B cell (primary cell): Measurements from ENCODE around the gene PEX6. TPM values are rescaled to one million over a fixed set of nuclear protein-coding genes. Genes with fewer than 3 reads are reported as not detected.
A peak's percentile ranks its signal among the peaks of the same experiment; 100 is the strongest.
"Not testable (repeated sequence)": the region's sequence is repeated elsewhere in the genome, so short reads cannot be mapped to it uniquely, and the experiment has no call there.

Experiments
- ATAC-seq: fragments of 200-7000 bp; cut with Tn5 transposase; one replicate; pipeline ENCODE4 v1.10.0; 2021; ENCODE audit warnings: low read depth, mild to moderate bottlenecking, moderate number of reproducible peaks, moderate library complexity
- CTCF ChIA-PET: fragments of 350-600 bp; sonication (Branson Sonifier 250); formaldehyde crosslinking; loops from one replicate; lab custom pipeline; 2021; ENCODE audit warnings: antibody characterized with exemption, inconsistent platforms; lab: Charles Lee
- POLR2A ChIA-PET: fragments of 350-600 bp; sonication (Branson Sonifier 250); formaldehyde crosslinking; loops from one replicate; lab custom pipeline; 2021; ENCODE audit warnings: antibody characterized with exemption; lab: Charles Lee
- DNase-seq: peaks from one replicate; pipeline ENCODE4 v3.0.0; 2013
- H2AFZ ChIP-seq: 2 replicates; pipeline ENCODE4 v1.6.1; 2012; ENCODE audit warnings: mild to moderate bottlenecking, low read depth, low read length; ENCODE audit not compliant: insufficient read depth, poor library complexity, severe bottlenecking
- H3K27ac ChIP-seq, 2 donors: 1 replicate in 1 of 2; 2 replicates in 1 of 2; pipeline ENCODE4 v1.5.1; 2012 to 2013; ENCODE audit warnings: low read length in 2 of 2, mild to moderate bottlenecking in 2 of 2, moderate library complexity in 1 of 2
- H3K27me3 ChIP-seq, 4 experiments: fragments of 200-600 bp in 1 of 4; sonication (generic) in 1 of 4; replicated peaks in 1 of 4; 1 replicate in 2 of 4; 2 replicates in 2 of 4; pipeline versions ENCODE4 v1.6.1 to v1.7.0; 2013 to 2016; ENCODE audit warnings: low read length in 3 of 4, mild to moderate bottlenecking in 2 of 4, mixed read lengths in 1 of 4, moderate library complexity in 1 of 4; ENCODE audit not compliant: insufficient read depth in 4 of 4, control insufficient read depth in 3 of 4; ENCODE audit errors: control extremely low read depth in 1 of 4
- H3K36me3 ChIP-seq, 2 experiments: replicated peaks in 1 of 2; 1 replicate in 1 of 2; 2 replicates in 1 of 2; pipeline versions ENCODE4 v1.6.1 to v1.7.1; 2013; ENCODE audit warnings: low read length in 1 of 2; ENCODE audit not compliant: insufficient read depth in 2 of 2, control insufficient read depth in 1 of 2; ENCODE audit errors: control extremely low read depth in 1 of 2, extremely low read depth in 1 of 2
- H3K4me1 ChIP-seq, 2 donors: fragments of 200-600 bp in 1 of 2; sonication (generic) in 1 of 2; 1 replicate in 1 of 2; 2 replicates in 1 of 2; pipeline versions ENCODE4 v1.5.1 to v1.6.1; 2013 to 2017; ENCODE audit warnings: low read length in 2 of 2; ENCODE audit not compliant: control insufficient read depth in 2 of 2, insufficient read depth in 2 of 2
- H3K4me2 ChIP-seq: replicated peaks from 2 replicates; pipeline ENCODE3; 2012; ENCODE audit warnings: mild to moderate bottlenecking, low read depth, low read length; ENCODE audit not compliant: poor library complexity, severe bottlenecking
- H3K4me3 ChIP-seq, 5 experiments: fragments of 200-600 bp in 1 of 5; sonication (generic) in 1 of 5; 1 replicate in 3 of 5; 2 replicates in 2 of 5; pipeline versions ENCODE4 v1.5.1 to v1.7.0; 2011 to 2016; ENCODE audit warnings: low read length in 4 of 5, mild to moderate bottlenecking in 4 of 5, low read depth in 2 of 5, control low read depth in 1 of 5, moderate library complexity in 1 of 5; ENCODE audit not compliant: insufficient read depth in 1 of 5; ENCODE audit errors: control extremely low read depth in 1 of 5, extremely low read depth in 1 of 5
- H3K79me2 ChIP-seq: fragments of 200-600 bp; sonication (generic); one replicate; pipeline ENCODE4 v1.6.0; 2016; ENCODE audit warnings: low read length; ENCODE audit not compliant: control insufficient read depth, insufficient read depth
- H3K9ac ChIP-seq: fragments of 200-600 bp; sonication (generic); 2 replicates; pipeline ENCODE4 v1.6.1; 2017; ENCODE audit warnings: mild to moderate bottlenecking, low read length, moderate library complexity
- H3K9me3 ChIP-seq, 3 donors: one replicate each; pipeline versions ENCODE4 v1.6.1 to v1.7.1; 2013; ENCODE audit warnings: low read length in 2 of 3; ENCODE audit not compliant: control insufficient read depth in 2 of 3, insufficient read depth in 1 of 3; ENCODE audit errors: control extremely low read depth in 1 of 3
- H4K20me1 ChIP-seq: 2 replicates; pipeline ENCODE4 v1.6.0; 2012; ENCODE audit warnings: mild to moderate bottlenecking, low read length; ENCODE audit not compliant: insufficient read depth, control insufficient read depth, poor library complexity, severe bottlenecking
- H3K27ac Mint-ChIP-seq: one replicate; pipeline ENCODE4 v1.8.0; 2021; ENCODE audit warnings: mixed read lengths
- H3K27me3 Mint-ChIP-seq: one replicate; pipeline ENCODE4 v1.8.0; 2021; ENCODE audit warnings: mixed read lengths
- H3K4me1 Mint-ChIP-seq: one replicate; pipeline ENCODE4 v1.8.0; 2021; ENCODE audit warnings: mixed read lengths
- H3K4me3 Mint-ChIP-seq: one replicate; pipeline ENCODE4 v1.8.0; 2021; ENCODE audit warnings: mixed read lengths
- H3K9me3 Mint-ChIP-seq: one replicate; pipeline ENCODE4 v1.8.0; 2022; ENCODE audit warnings: mixed read lengths; ENCODE audit not compliant: insufficient read depth
- CTCF ChIP-seq: fragments of 200-600 bp; IDR thresholded peaks from one replicate; pipeline ENCODE4 v1.8.0; 2022; ENCODE audit warnings: antibody characterized with exemption, mild to moderate bottlenecking
- EZH2 ChIP-seq: IDR thresholded peaks from 2 replicates; pipeline ENCODE4 v1.6.1; 2012; ENCODE audit warnings: borderline replicate concordance, low read depth, mild to moderate bottlenecking, moderate library complexity, low read length; ENCODE audit not compliant: insufficient read depth, poor library complexity, severe bottlenecking
- WGBS: methylation state at CpG from one replicate; pipeline ENCODE4 v1.1.5; 2013; ENCODE audit warnings: missing lambda C conversion rate; ENCODE audit not compliant: insufficient coverage; 5-methylcytosine and 5-hydroxymethylcytosine counted together
- intact Hi-C: fragments of 100-400 bp; cut with micrococcal nuclease; formaldehyde crosslinking; loops from one replicate; pipeline ENCODE4 v1.10.0; 2022
- polyA plus RNA-seq: library from polyadenylated mRNA; depleted of rRNA; stranded (reverse); fragments of >200 nt; gene quantifications from 2 replicates; pipeline ENCODE4 v1.2.3, GENCODE V29; 2012
- total RNA-seq, 2 donors: library from RNA; stranded (reverse); fragments of 120-200 nt in 1 of 2; gene quantifications; 1 replicate in 1 of 2; 2 replicates in 1 of 2; pipeline versions ENCODE4 v1.2.3 to v1.2.4, GENCODE V29; 2013 to 2022

PEX6 gene
- total and polyA plus RNA-seq, 2 donors (not counting 1 experiment from before 2014, with no cell fraction given) = 16.0 to 16.6 TPM

- intact Hi-C loops = no loop called here
Observed at GRCh38 chr6:42942444-42942843, 36.5 kb downstream of the PEX6 start.

GRCh38 chr6:42941356-42941755 is 37.6 kb downstream of the PEX6 start:
- H3K9ac ChIP-seq, DNase-seq, H3K4me2 ChIP-seq, ATAC-seq, H3K27me3 ChIP-seq, H3K4me1 Mint-ChIP-seq, intact Hi-C loops, CTCF ChIA-PET, H3K27ac Mint-ChIP-seq, H3K27ac ChIP-seq, H3K9me3 ChIP-seq, H3K4me3 ChIP-seq, H2AFZ ChIP-seq, H3K4me3 Mint-ChIP-seq, H3K27me3 Mint-ChIP-seq, POLR2A ChIA-PET, H3K4me1 ChIP-seq, H3K9me3 Mint-ChIP-seq: not testable (repeated sequence)
- WGBS = 83% methylated on average over 2 of the region's 5 CpGs
- Histone ChIP-seq H4K20me1 (peaks cover 42% of the 10 kb centered on the region), H3K36me3 (peaks cover 4 to 72% of the 10 kb centered on the region in 2 experiments), H3K79me2 (peaks cover 30% of the 10 kb centered on the region)

More at GRCh38 chr6:42942444-42942843, 36.5 kb downstream of the PEX6 start:
- peaks cover 4 to 66% of the 10 kb centered on the region in 2 experiments for H3K36me3 ChIP-seq
- H3K4me3 Mint-ChIP-seq = no peak overlapping the region
- H3K79me2 ChIP-seq = peaks cover 19% of the 10 kb centered on the region
- H3K4me1 ChIP-seq = no peaks in the 10 kb centered on the region
- peaks cover 31% of the 10 kb centered on the region for H4K20me1 ChIP-seq
- no peak overlapping the region for H3K4me3 ChIP-seq
- H3K9me3 ChIP-seq = no peaks in the 10 kb centered on the region
- H2AFZ ChIP-seq = no peak overlapping the region
- no peaks in the 10 kb centered on the region for H3K27me3 Mint-ChIP-seq
- H3K27ac ChIP-seq = peak overlapping the region in 1 of 2 donors; percentile 48
- H3K27ac Mint-ChIP-seq = no peak overlapping the region
- no peak overlapping the region for H3K9ac ChIP-seq
- 100% methylated on average over 2 of the region's 7 CpGs for WGBS
- POLR2A ChIA-PET = interaction anchor here (0.5 kb wide), 1 partner anchor 8 kb away, joined by 3 read pairs; no protein-coding TSS in a partner anchor
- DNase-seq = no peak
- no peaks in the 10 kb centered on the region for H3K27me3 ChIP-seq
- TF ChIP-seq EZH2 (no peak), CTCF (no peak)
- ATAC-seq = no peak
- CTCF ChIA-PET = no interaction called here
- peaks cover 9% of the 10 kb centered on the region for H3K4me1 Mint-ChIP-seq
- no peak overlapping the region for H3K4me2 ChIP-seq
- no peaks in the 10 kb centered on the region for H3K9me3 Mint-ChIP-seq
